ENCODE measurements around the gene GABBR1.

DNA sequence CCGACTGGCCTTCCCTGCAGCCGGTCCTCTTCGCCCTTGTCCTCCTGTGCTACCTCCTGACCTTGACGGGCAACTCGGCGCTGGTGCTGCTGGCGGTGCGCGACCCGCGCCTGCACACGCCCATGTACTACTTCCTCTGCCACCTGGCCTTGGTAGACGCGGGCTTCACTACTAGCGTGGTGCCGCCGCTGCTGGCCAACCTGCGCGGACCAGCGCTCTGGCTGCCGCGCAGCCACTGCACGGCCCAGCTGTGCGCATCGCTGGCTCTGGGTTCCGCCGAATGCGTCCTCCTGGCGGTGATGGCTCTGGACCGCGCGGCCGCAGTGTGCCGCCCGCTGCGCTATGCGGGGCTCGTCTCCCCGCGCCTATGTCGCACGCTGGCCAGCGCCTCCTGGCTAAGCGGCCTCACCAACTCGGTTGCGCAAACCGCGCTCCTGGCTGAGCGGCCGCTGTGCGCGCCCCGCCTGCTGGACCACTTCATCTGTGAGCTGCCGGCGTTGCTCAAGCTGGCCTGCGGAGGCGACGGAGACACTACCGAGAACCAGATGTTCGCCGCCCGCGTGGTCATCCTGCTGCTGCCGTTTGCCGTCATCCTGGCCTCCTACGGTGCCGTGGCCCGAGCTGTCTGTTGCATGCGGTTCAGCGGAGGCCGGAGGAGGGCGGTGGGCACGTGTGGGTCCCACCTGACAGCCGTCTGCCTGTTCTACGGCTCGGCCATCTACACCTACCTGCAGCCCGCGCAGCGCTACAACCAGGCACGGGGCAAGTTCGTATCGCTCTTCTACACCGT, 79.5 kb downstream of the GABBR1 start:
- no peak for TF ChIP-seq EP300 (IDR thresholded peaks at IDR 0.05)
- TF ChIP-seq, protein P1, sequence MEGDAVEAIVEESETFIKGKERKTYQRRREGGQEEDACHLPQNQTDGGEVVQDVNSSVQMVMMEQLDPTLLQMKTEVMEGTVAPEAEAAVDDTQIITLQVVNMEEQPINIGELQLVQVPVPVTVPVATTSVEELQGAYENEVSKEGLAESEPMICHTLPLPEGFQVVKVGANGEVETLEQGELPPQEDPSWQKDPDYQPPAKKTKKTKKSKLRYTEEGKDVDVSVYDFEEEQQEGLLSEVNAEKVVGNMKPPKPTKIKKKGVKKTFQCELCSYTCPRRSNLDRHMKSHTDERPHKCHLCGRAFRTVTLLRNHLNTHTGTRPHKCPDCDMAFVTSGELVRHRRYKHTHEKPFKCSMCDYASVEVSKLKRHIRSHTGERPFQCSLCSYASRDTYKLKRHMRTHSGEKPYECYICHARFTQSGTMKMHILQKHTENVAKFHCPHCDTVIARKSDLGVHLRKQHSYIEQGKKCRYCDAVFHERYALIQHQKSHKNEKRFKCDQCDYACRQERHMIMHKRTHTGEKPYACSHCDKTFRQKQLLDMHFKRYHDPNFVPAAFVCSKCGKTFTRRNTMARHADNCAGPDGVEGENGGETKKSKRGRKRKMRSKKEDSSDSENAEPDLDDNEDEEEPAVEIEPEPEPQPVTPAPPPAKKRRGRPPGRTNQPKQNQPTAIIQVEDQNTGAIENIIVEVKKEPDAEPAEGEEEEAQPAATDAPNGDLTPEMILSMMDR (IDR thresholded peaks at IDR 0.05) = no peak

All from tibial nerve (tissue), 4 donors.